Testis (tissue), 2 donors: ENCODE results near the gene OAS2.

ENCODE experiments used
- POLR2A ChIP-seq: fragments of 450-650 bp; IDR thresholded peaks from one replicate; pipeline ENCODE4 v1.6.1; 2017; ENCODE audit warnings: antibody characterized with exemption, mild to moderate bottlenecking, moderate library complexity
- TF ChIP-seq, protein P1 (sequence below), 3 experiments: fragments of 450-650 bp in 2 of 3; fragments of 200-600 bp in 1 of 3; sonication (generic) in 1 of 3; IDR thresholded peaks; one replicate each; pipeline ENCODE4 v1.5.1; 2016 to 2019; ENCODE audit warnings: antibody characterized with exemption in 3 of 3, mild to moderate bottlenecking in 2 of 3, moderate library complexity in 1 of 3

DNA sequence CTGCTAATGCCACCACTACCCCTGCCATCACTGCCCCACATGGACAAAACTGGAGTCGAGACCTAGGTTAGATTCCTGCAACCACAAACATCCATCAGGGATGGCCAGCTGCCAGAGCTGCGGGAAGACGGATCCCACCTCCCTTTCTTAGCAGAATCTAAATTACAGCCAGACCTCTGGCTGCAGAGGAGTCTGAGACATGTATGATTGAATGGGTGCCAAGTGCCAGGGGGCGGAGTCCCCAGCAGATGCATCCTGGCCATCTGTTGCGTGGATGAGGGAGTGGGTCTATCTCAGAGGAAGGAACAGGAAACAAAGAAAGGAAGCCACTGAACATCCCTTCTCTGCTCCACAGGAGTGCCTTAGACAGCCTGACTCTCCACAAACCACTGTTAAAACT is 7.1 kb upstream of the OAS2 start:
- TF ChIP-seq POLR2A = no peak
- TF ChIP-seq, protein P1, sequence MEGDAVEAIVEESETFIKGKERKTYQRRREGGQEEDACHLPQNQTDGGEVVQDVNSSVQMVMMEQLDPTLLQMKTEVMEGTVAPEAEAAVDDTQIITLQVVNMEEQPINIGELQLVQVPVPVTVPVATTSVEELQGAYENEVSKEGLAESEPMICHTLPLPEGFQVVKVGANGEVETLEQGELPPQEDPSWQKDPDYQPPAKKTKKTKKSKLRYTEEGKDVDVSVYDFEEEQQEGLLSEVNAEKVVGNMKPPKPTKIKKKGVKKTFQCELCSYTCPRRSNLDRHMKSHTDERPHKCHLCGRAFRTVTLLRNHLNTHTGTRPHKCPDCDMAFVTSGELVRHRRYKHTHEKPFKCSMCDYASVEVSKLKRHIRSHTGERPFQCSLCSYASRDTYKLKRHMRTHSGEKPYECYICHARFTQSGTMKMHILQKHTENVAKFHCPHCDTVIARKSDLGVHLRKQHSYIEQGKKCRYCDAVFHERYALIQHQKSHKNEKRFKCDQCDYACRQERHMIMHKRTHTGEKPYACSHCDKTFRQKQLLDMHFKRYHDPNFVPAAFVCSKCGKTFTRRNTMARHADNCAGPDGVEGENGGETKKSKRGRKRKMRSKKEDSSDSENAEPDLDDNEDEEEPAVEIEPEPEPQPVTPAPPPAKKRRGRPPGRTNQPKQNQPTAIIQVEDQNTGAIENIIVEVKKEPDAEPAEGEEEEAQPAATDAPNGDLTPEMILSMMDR (IDR thresholded peaks at IDR 0.05) = no peak
